ENCODE data around the gene TOGARAM2.

TOGARAM2 gene

DNA sequence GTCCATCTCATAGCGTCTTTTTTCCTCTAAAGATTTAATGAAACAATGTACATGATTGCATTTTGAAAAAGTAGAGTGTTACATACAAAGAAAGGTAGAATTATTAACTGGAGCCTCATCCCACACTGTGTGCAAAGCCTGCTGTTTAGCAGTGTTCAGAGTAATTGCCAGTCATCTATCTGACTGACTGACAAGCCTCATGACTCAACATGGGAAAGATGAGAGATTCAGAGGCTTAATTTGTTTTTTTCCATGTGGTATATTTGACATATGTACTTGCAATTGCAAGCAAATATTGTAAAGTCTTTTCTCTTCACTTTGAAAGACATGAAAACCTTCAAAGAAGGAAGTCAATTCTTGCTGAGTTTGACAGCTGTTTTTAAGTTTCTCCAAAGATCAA, 78.5 kb downstream of the TOGARAM2 start:
- no peak for DNase-seq

DNA sequence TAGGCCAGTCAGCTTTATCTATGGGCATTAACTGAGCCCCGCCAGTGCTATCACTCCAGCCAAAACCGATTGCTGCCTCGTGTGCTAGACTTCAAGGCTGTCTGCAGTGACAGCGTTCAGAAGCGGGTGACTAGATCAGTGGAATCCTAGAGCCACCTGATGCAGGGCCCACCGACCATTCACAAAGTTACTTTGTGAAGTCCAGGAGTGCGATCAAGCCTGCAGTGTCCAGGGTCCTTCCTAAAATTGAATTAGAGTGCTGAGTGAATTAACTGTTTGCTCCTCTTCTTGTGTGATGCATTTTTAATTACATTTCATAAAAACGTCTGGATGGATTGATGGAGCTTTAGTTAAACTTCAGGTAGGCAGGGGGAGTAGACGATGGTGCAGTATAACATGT, 79.3 kb downstream of the TOGARAM2 start:
- no peak for DNase-seq

- DNase-seq: no peak
These were observed 80.1 kb downstream of the TOGARAM2 start for GRCh38 chr2:29061176-29061575.

GRCh38 chr2:29061616-29062015, 80.5 kb downstream of the TOGARAM2 start:
- no peak for DNase-seq

GRCh38 chr2:29062371-29062770, 81.3 kb downstream of the TOGARAM2 start:
- DNase-seq: no peak

- no peak for DNase-seq
These were observed 82.0 kb downstream of the TOGARAM2 start for GRCh38 chr2:29063056-29063455.

DNA sequence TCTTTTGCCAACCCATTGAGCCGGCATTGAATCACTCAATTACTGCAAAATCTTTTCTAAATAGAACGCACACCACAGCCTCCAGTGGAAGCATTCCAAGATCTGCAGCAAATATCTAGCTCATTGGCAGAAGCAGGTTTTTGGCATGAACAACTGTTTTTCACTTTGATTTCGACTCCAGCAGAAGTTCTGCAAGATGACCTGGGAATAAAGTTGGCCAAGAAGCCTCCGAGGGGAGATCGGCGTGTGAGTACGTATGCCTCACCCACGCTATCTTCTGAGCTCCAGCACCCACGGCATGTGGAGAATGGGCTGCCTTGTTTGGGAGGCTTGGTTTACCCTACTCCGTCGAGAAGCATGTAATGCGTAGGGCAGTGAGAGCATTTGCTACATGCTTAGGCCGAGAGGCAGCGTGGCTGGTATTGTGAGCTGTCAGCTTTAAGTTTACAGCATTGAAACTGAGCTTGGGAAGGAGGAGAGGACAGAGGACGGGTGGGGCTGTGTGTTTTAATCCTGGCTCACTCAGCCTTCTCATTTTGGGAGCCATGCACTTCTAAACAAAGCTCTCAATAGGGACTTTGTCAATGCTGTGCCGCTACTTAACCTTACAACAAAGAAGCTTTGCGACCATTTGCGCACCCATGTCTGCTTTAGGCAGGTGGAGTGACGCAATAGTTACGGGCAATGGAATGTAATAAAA, 82.7 kb downstream of the TOGARAM2 start:
- peak; percentile 14 for DNase-seq

DNA sequence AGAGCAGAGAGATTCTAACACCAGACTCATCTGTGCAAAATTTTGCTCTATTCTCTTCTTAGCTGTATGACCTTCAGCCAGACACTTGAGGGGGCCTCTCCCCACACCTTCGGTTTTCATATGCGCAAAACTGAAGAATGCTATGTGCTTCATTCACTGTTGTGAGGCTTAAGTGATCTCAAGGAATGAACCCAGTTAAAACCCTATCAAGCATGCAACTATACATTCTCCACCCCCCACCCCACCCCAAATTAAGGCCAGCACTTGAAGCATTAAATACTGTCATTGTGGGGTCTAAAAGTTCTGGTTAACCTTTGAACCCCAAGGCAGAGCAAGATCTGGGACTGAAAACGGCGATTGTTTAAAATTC, 83.2 kb downstream of the TOGARAM2 start:
- DNase-seq: no peak

DNA sequence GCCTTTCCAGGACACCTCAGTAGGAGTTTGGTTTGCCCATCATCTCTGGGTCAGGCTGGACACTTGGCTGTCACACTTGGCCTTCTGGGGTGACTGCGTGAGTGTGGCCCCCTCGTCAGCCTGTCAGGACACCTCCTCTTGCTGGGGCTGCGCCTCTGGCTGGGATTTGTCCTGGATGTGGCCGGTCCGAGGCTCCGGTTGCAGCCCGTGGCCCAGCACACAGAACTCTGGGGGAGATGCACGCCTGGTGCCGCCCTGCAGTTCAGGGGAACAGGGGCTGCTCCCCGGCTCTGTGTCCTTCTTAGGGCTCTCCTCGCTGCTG, 83.6 kb downstream of the TOGARAM2 start:
- no peak for DNase-seq

DNA sequence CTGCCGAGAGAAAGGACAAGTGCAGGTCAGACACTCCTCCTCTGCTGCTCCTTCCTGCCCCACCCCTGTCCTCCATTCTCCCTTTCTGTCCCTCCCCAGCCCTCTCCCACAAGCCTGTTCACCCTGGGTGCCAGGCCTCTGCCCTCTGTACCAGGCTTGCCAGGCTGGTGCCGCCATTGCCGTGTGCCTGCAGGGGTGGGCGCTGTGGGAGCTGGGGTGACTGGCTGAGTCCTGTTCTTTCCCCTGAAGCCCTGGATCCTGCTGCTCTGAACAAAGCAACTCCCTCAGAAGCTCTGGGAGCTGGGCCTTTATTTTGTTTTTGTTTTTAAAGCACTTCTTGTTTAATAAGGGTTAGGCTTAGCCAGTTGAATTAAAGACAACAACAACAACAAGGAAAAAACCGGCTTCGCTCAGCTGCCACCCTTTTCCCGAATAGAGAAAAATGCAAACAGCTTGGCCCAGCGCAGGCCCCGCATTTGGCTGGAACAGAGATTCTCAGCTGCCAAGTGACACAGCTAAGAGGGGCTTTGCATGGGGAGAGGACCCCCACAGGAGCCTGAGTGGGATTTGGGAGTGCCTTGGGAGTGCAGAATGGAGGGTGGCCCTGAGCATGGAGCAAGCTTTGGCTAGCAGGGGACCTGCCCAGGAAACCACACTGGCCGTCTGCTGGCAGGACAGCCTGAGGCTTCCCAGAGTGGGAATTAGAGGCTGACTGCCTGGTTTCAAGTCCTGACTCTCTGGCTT, 84.1 kb downstream of the TOGARAM2 start:
- DNase-seq: no peak

GRCh38 chr2:29066271-29066860, 85.3 kb downstream of the TOGARAM2 start:
- no peak for DNase-seq

DNA sequence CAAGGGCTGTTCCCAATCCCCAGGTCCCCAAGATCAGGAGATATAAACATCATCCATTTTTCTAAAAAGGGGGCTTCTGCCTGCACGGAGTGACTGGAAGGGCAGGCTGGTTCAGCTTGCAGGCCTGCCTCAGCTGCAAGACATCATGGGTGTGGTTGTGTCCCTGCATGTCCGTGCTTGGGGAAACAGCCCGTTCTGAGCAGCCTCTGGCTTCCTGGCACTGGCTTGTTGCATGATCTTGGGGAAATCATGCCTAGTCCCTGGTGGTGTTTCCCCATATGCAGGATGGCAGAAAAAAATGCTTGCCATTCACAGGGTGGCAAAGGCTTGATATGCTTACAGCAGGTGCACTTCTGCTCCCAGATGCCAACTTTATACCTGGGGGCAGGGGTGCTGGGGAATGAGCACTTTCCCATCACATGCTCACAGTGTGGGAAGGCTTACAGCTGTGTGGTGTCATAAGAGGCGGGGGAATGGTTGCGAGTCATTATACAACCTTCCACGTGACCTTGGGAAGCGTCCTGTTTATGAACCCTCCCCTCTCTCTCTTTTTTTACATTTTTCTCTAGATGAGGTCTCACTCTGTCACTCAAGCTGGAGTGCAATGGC, 86.0 kb downstream of the TOGARAM2 start:
- no peak for DNase-seq

- DNase-seq: no peak
These were observed 87.4 kb downstream of the TOGARAM2 start for GRCh38 chr2:29068513-29068912.

GRCh38 chr2:29070526-29070925, 89.4 kb downstream of the TOGARAM2 start:
- DNase-seq: no peak

DNA sequence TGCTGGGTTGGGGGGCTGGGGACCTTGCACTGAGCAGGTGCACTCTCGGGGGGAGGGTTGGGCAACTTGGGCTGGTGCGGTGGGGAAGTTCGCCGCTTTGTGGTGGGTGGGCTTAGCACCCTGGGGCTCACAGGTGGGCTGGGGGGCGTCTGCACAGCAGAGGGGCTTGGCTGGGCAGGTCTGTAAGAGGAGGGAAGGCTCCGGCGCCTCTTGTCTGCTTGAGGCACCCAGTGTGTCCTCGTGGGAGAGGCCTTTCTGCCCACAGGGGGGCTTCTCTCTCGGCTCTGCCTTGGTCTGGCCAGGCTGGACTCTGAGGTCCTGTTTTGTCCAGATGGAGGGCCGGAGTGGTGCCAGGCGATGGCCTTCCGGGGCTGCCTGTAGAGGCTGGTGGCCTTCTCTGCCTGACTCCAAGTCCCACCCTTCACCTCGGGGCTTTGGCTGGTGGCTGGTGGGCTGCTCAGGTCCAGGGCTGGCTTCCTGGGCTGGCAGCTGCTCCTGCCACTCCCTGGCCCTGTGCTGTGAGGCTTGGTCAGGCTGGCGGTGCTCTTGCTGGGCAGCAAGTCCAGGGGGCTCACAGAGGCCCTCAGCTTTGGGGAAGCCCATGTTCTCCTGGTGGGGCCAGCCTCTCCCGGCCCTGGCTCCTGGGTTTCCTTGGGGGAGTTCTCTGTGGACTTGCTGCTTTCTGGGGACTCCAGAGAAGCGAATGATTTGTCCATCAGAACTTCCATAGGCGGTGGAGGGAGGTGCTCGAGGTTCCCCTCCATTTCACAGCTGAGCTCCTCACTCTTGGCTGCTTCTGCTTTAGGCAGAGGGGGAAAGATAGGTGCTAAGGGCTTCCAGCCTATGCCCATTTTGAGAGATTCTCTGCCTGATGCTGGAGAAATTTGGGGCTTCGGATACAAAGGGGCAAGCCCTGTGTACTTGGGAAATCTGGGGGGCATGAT, 90.2 kb downstream of the TOGARAM2 start:
- no peak for DNase-seq

- no peak for DNase-seq
These were observed 91.2 kb downstream of the TOGARAM2 start for GRCh38 chr2:29072251-29072650.

- no peak for DNase-seq
These were observed 92.0 kb downstream of the TOGARAM2 start for GRCh38 chr2:29072971-29073725.

GRCh38 chr2:29073933-29074332, 92.8 kb downstream of the TOGARAM2 start:
- no peak for DNase-seq

- DNase-seq: no peak
These were observed 93.3 kb downstream of the TOGARAM2 start, which contains the start of gene PCARE for GRCh38 chr2:29074411-29074810. TSS of gene PCARE (minus strand) at chr2:29074523. CDS start at chr2:29074261, 262 bp downstream.

- no peak for DNase-seq
These were observed 95.0 kb downstream of the TOGARAM2 start for GRCh38 chr2:29075894-29076705.

- no peak for DNase-seq
These were observed 98.8 kb downstream of the TOGARAM2 start for GRCh38 chr2:29079887-29080286.
